ENCODE results near the gene WDR27.

GRCh38 chr6:169678342-169678741 is 23.5 kb downstream of the WDR27 start:
- no peak for TF ChIP-seq CTCF (IDR thresholded peaks at IDR 0.05)
- TF ChIP-seq POLR2A (IDR thresholded peaks at IDR 0.05), result no peak

Measured in sigmoid colon (tissue), 3 donors.